ENCODE results near the gene PLCXD1.
A peak's percentile ranks its signal among the peaks of the same experiment; 100 is the strongest.

The PLCXD1 gene

GRCh38 chrX:330726-331150, 49.6 kb downstream of the PLCXD1 start:
- H3K4me3 Mint-ChIP-seq: no peak overlapping the region
- H3K9me3 Mint-ChIP-seq: no peaks in the 10 kb centered on the region
- no peaks in the 10 kb centered on the region for H3K4me1 Mint-ChIP-seq
- no peak for TF ChIP-seq CTCF (IDR thresholded peaks at IDR 0.05; ENCODE audit: unreplicated experiment in 3 of 3)
- H3K27me3 Mint-ChIP-seq (ENCODE audit: low read depth): peaks cover 9% of the 10 kb centered on the region
- H3K27ac Mint-ChIP-seq: no peak overlapping the region
- peaks cover 10% of the 10 kb centered on the region for H3K36me3 Mint-ChIP-seq (ENCODE audit: low read depth)

GRCh38 chrX:331151-331824, 50.1 kb downstream of the PLCXD1 start:
- no peak for TF ChIP-seq CTCF (IDR thresholded peaks at IDR 0.05; ENCODE audit: unreplicated experiment in 3 of 3)
- no peak overlapping the region for H3K27ac Mint-ChIP-seq
- H3K4me1 Mint-ChIP-seq: no peaks in the 10 kb centered on the region
- H3K36me3 Mint-ChIP-seq (ENCODE audit: low read depth): peaks cover 15% of the 10 kb centered on the region
- peak overlapping the region in 1 of 3 experiments; percentile 11 for H3K4me3 Mint-ChIP-seq
- peaks cover 3% of the 10 kb centered on the region for H3K9me3 Mint-ChIP-seq
- peaks cover 10% of the 10 kb centered on the region for H3K27me3 Mint-ChIP-seq (ENCODE audit: low read depth)

- H3K27ac Mint-ChIP-seq: no peak overlapping the region
- peaks cover 7% of the 10 kb centered on the region for H3K9me3 Mint-ChIP-seq
- TF ChIP-seq CTCF (IDR thresholded peaks at IDR 0.05; ENCODE audit: unreplicated experiment in 3 of 3): no peak
- peak overlapping the region in 1 of 3 experiments; percentile 11 for H3K4me3 Mint-ChIP-seq
- H3K36me3 Mint-ChIP-seq (ENCODE audit: low read depth): peaks cover 22% of the 10 kb centered on the region
- H3K27me3 Mint-ChIP-seq (ENCODE audit: low read depth): peaks cover 13% of the 10 kb centered on the region
- no peaks in the 10 kb centered on the region for H3K4me1 Mint-ChIP-seq
These were observed 50.8 kb downstream of the PLCXD1 start for GRCh38 chrX:331825-332495.

- TF ChIP-seq CTCF (IDR thresholded peaks at IDR 0.05; ENCODE audit: unreplicated experiment in 3 of 3): no peak
- Mint-ChIP-seq H3K36me3 (ENCODE audit: low read depth) (peaks cover 27% of the 10 kb centered on the region), H3K4me1 (no peaks in the 10 kb centered on the region), H3K4me3 (no peak overlapping the region), H3K27ac (no peak overlapping the region), H3K27me3 (ENCODE audit: low read depth) (peaks cover 11% of the 10 kb centered on the region), H3K9me3 (peaks cover 11% of the 10 kb centered on the region)
These were observed 51.3 kb downstream of the PLCXD1 start for GRCh38 chrX:332496-332860.

GRCh38 chrX:332916-333610, 51.9 kb downstream of the PLCXD1 start:
- Mint-ChIP-seq H3K4me1 (no peaks in the 10 kb centered on the region), H3K9me3 (peaks cover 17% of the 10 kb centered on the region), H3K4me3 (no peak overlapping the region), H3K27ac (no peak overlapping the region), H3K36me3 (ENCODE audit: low read depth) (peaks cover 33% of the 10 kb centered on the region), H3K27me3 (ENCODE audit: low read depth) (peaks cover 11% of the 10 kb centered on the region)
- TF ChIP-seq CTCF (IDR thresholded peaks at IDR 0.05; ENCODE audit: unreplicated experiment in 3 of 3): no peak

Measured in nephron (organoid).